ENCODE data around the gene COL23A1.

- TF ChIP-seq CTCF (IDR thresholded peaks at IDR 0.05) = no peak
- no peak for TF ChIP-seq BHLHE40 (IDR thresholded peaks at IDR 0.05; ENCODE audit: low read depth, low read length)
- TF ChIP-seq NR3C1 (IDR thresholded peaks at IDR 0.05) = no peak
Measured at GRCh38 chr5:178213003-178213461, 377.2 kb downstream of the COL23A1 start.

Data from A549 (cell line).